Mesenchymal stem cell (in vitro differentiated cells and primary cell): ENCODE results near the gene CD4.

Experiments used
- DNase-seq: peaks from one replicate; pipeline ENCODE4 v3.0.0-alpha.2; 2013
- H2AFZ ChIP-seq: one replicate; pipeline ENCODE4 v1.6.1; 2013; ENCODE audit warnings: low read depth, mild to moderate bottlenecking, control low read depth, inconsistent platforms, low read length, moderate library complexity
- H2AK5ac ChIP-seq: 2 replicates; pipeline ENCODE4 v1.6.1; 2013; ENCODE audit warnings: low read length, moderate library complexity, mild to moderate bottlenecking, inconsistent platforms; ENCODE audit not compliant: severe bottlenecking
- H2BK120ac ChIP-seq: one replicate; pipeline ENCODE4 v1.6.1; 2013; ENCODE audit warnings: low read depth, mild to moderate bottlenecking, inconsistent platforms, low read length, moderate library complexity
- H2BK12ac ChIP-seq, 2 experiments: one replicate each; pipeline ENCODE4 v1.6.1; 2013; ENCODE audit warnings: inconsistent platforms in 2 of 2, low read length in 2 of 2, mild to moderate bottlenecking in 2 of 2, moderate library complexity in 2 of 2, control low read depth in 1 of 2
- H2BK15ac ChIP-seq: one replicate; pipeline ENCODE4 v1.6.1; 2013; ENCODE audit warnings: mild to moderate bottlenecking, low read depth, inconsistent platforms; ENCODE audit not compliant: poor library complexity, severe bottlenecking
- H2BK5ac ChIP-seq: 2 replicates; pipeline ENCODE4 v1.6.1; 2013; ENCODE audit warnings: low read depth, mild to moderate bottlenecking, low read length, control low read depth, inconsistent platforms; ENCODE audit not compliant: poor library complexity, severe bottlenecking
- H3K14ac ChIP-seq, 2 experiments: one replicate each; pipeline ENCODE4 v1.6.1; 2013; ENCODE audit warnings: inconsistent platforms in 2 of 2, low read length in 2 of 2, control low read depth in 1 of 2, mild to moderate bottlenecking in 1 of 2, moderate library complexity in 1 of 2
- H3K18ac ChIP-seq, 2 experiments: one replicate each; pipeline ENCODE4 v1.6.1; 2013; ENCODE audit warnings: inconsistent platforms in 2 of 2, low read length in 2 of 2, control low read depth in 1 of 2, low read depth in 1 of 2, mild to moderate bottlenecking in 1 of 2
- H3K23ac ChIP-seq, 2 experiments: one replicate each; pipeline ENCODE4 v1.6.1; 2013; ENCODE audit warnings: inconsistent platforms in 2 of 2, low read length in 2 of 2, mild to moderate bottlenecking in 2 of 2, moderate library complexity in 2 of 2, control low read depth in 1 of 2
- H3K27ac ChIP-seq: 2 replicates; pipeline ENCODE4 v1.5.1; 2013; ENCODE audit warnings: mild to moderate bottlenecking, moderate library complexity, low read length, control low read depth, inconsistent platforms; ENCODE audit not compliant: poor library complexity, severe bottlenecking
- H3K27me3 ChIP-seq, 2 experiments: 2 replicates each; pipeline versions ENCODE4 v1.6.1 to v1.7.0; 2013; ENCODE audit warnings: low read length in 2 of 2, mild to moderate bottlenecking in 2 of 2, moderate library complexity in 2 of 2, control low read depth in 1 of 2, inconsistent platforms in 1 of 2; ENCODE audit not compliant: control insufficient read depth in 1 of 2, insufficient read depth in 1 of 2
- H3K36me3 ChIP-seq, 2 experiments: 2 replicates each; pipeline versions ENCODE4 v1.6.1 to v1.7.0; 2013; ENCODE audit warnings: low read length in 2 of 2, control low read depth in 1 of 2, inconsistent platforms in 1 of 2, low read depth in 1 of 2, mild to moderate bottlenecking in 1 of 2; ENCODE audit not compliant: insufficient read depth in 2 of 2, control insufficient read depth in 1 of 2
- H3K4ac ChIP-seq, 2 experiments: one replicate each; pipeline ENCODE4 v1.6.1; 2013; ENCODE audit warnings: inconsistent platforms in 2 of 2, low read length in 2 of 2, mild to moderate bottlenecking in 2 of 2, moderate library complexity in 2 of 2, control low read depth in 1 of 2, low read depth in 1 of 2
- H3K4me1 ChIP-seq: 2 replicates; pipeline ENCODE4 v1.6.1; 2013; ENCODE audit warnings: low read depth, low read length, control low read depth; ENCODE audit not compliant: control insufficient read depth, insufficient read depth
- H3K4me2 ChIP-seq: 2 replicates; pipeline ENCODE4 v1.6.1; 2013; ENCODE audit warnings: low read length, mild to moderate bottlenecking, inconsistent platforms; ENCODE audit not compliant: poor library complexity, severe bottlenecking
- H3K4me3 ChIP-seq, 2 experiments: 2 replicates each; pipeline versions ENCODE4 v1.5.1 to v1.7.0; 2013; ENCODE audit warnings: low read length in 2 of 2, mild to moderate bottlenecking in 2 of 2, control low read depth in 1 of 2, low read depth in 1 of 2; ENCODE audit not compliant: insufficient read depth in 1 of 2
- H3K79me1 ChIP-seq: replicated peaks from 2 replicates; pipeline ENCODE4 v1.6.1; 2013; ENCODE audit warnings: mild to moderate bottlenecking, control low read depth, low read length, inconsistent platforms; ENCODE audit not compliant: poor library complexity, severe bottlenecking
- H3K9ac ChIP-seq: 2 replicates; pipeline ENCODE4 v1.7.0; 2013; ENCODE audit warnings: mild to moderate bottlenecking, low read length, moderate library complexity
- H3K9me3 ChIP-seq: 2 replicates; pipeline ENCODE4 v1.7.0; 2013; ENCODE audit warnings: mild to moderate bottlenecking, low read length; ENCODE audit not compliant: control insufficient read depth
- H4K8ac ChIP-seq: one replicate; pipeline ENCODE4 v1.6.1; 2013; ENCODE audit warnings: inconsistent platforms, mild to moderate bottlenecking, low read length, moderate library complexity
- H4K91ac ChIP-seq: one replicate; pipeline ENCODE4 v1.6.1; 2013; ENCODE audit warnings: mild to moderate bottlenecking, low read length, inconsistent platforms
- WGBS: methylation state at CpG from one replicate; pipeline ENCODE4 v1.1.7; 2013; ENCODE audit warnings: mixed read lengths; 5-methylcytosine and 5-hydroxymethylcytosine counted together

Gene CD4

GRCh38 chr12:6816598-6816997, 27.3 kb downstream of the CD4 start:
- Histone ChIP-seq H3K27me3 (peaks cover 31 to 69% of the 10 kb centered on the region in 2 experiments), H3K79me1 (no peaks in the 10 kb centered on the region), H2BK12ac (no peak overlapping the region), H3K4ac (no peak overlapping the region), H3K36me3 (no peaks in the 10 kb centered on the region), H2BK5ac (no peak overlapping the region), H2AK5ac (no peak overlapping the region), H2AFZ (no peak overlapping the region), H3K18ac (no peak overlapping the region), H3K9ac (no peak overlapping the region), H2BK15ac (no peak overlapping the region), H4K91ac (no peak overlapping the region), H3K27ac (no peak overlapping the region), H3K4me2 (no peak overlapping the region), H3K4me3 (no peak overlapping the region), H3K14ac (no peak overlapping the region), H3K4me1 (peaks cover 19% of the 10 kb centered on the region), H3K23ac (no peak overlapping the region), H3K9me3 (no peaks in the 10 kb centered on the region), H4K8ac (no peak overlapping the region), H2BK120ac (no peak overlapping the region)
- no peak for DNase-seq
- WGBS, result 62% methylated on average over 3 of the region's 3 CpGs

- no peak overlapping the region for H3K9ac ChIP-seq
Measured at GRCh38 chr12:6817098-6817497, 27.8 kb downstream of the CD4 start.

GRCh38 chr12:6817662-6818157, 28.4 kb downstream of the CD4 start:
- Histone ChIP-seq H2BK5ac (no peak overlapping the region), H2BK120ac (no peak overlapping the region), H2BK15ac (no peak overlapping the region), H3K27me3 (peaks cover 41 to 77% of the 10 kb centered on the region in 2 experiments), H3K23ac (no peak overlapping the region), H4K91ac (peak overlapping the region; percentile 37), H3K18ac (no peak overlapping the region), H2AK5ac (no peak overlapping the region), H3K4ac (no peak overlapping the region), H2AFZ (no peak overlapping the region), H3K4me1 (peaks cover 28% of the 10 kb centered on the region), H3K79me1 (no peaks in the 10 kb centered on the region), H3K14ac (no peak overlapping the region), H3K9me3 (no peaks in the 10 kb centered on the region), H3K4me3 (peak overlapping the region in 1 of 2 experiments; percentile 35), H3K27ac (no peak overlapping the region), H2BK12ac (no peak overlapping the region), H3K36me3 (no peaks in the 10 kb centered on the region), H3K4me2 (no peak overlapping the region), H4K8ac (no peak overlapping the region), H3K9ac (no peak overlapping the region)
- no peak for DNase-seq
- WGBS, result 89% methylated on average over 20 of the region's 20 CpGs

More at GRCh38 chr12:6817098-6817497, 27.8 kb downstream of the CD4 start:
- peaks cover 35 to 73% of the 10 kb centered on the region in 2 experiments for H3K27me3 ChIP-seq
- no peak overlapping the region for H3K4ac ChIP-seq
- no peak overlapping the region for H3K14ac ChIP-seq
- H3K79me1 ChIP-seq, result no peaks in the 10 kb centered on the region
- no peak overlapping the region for H2AFZ ChIP-seq
- no peak overlapping the region for H4K91ac ChIP-seq
- H3K4me2 ChIP-seq, result no peak overlapping the region
- H3K23ac ChIP-seq, result no peak overlapping the region
- H2BK120ac ChIP-seq, result no peak overlapping the region
- no peak overlapping the region for H4K8ac ChIP-seq
- peak overlapping the region; percentile 16 for H2BK15ac ChIP-seq
- no peak overlapping the region for H3K27ac ChIP-seq
- no peak overlapping the region for H2AK5ac ChIP-seq
- no peaks in the 10 kb centered on the region for H3K36me3 ChIP-seq
- H2BK12ac ChIP-seq, result no peak overlapping the region
- no peak for DNase-seq
- H3K9me3 ChIP-seq, result no peaks in the 10 kb centered on the region
- no peak overlapping the region for H3K18ac ChIP-seq
- no peak overlapping the region for H2BK5ac ChIP-seq
- WGBS, result 88% methylated on average over 8 of the region's 8 CpGs
- H3K4me1 ChIP-seq, result peaks cover 23% of the 10 kb centered on the region
- no peak overlapping the region for H3K4me3 ChIP-seq

GRCh38 chr12:6818222-6818621, 28.9 kb downstream of the CD4 start:
- Histone ChIP-seq H3K27ac (no peak overlapping the region), H3K4me3 (no peak overlapping the region), H3K4ac (no peak overlapping the region), H4K91ac (no peak overlapping the region), H3K36me3 (no peaks in the 10 kb centered on the region), H3K4me2 (no peak overlapping the region), H3K18ac (no peak overlapping the region), H3K4me1 (peaks cover 30% of the 10 kb centered on the region), H2AFZ (no peak overlapping the region), H3K79me1 (no peaks in the 10 kb centered on the region), H2BK15ac (no peak overlapping the region), H2BK5ac (no peak overlapping the region), H3K9ac (no peak overlapping the region), H2BK12ac (no peak overlapping the region), H3K14ac (no peak overlapping the region), H3K27me3 (peaks cover 44 to 80% of the 10 kb centered on the region in 2 experiments), H3K23ac (no peak overlapping the region), H2AK5ac (no peak overlapping the region), H3K9me3 (no peaks in the 10 kb centered on the region), H4K8ac (no peak overlapping the region), H2BK120ac (no peak overlapping the region)
- WGBS, result 69% methylated on average over 10 of the region's 10 CpGs
- no peak for DNase-seq
